ENCODE data around the gene FAM81A. TPM values are rescaled to one million over a fixed set of nuclear protein-coding genes. Genes with fewer than 3 reads are reported as not detected.

The FAM81A gene
- total and polyA plus RNA-seq, 10 donors, result 0.77 to 3.0 (median 2.1) TPM

GRCh38 chr15:59567324-59567723, 129.3 kb downstream of the FAM81A start:
- WGBS, 5 donors, result 86 to 95% (median 92%) methylated on average over 1 of the region's 1 CpG
- Histone ChIP-seq H3K4me1 (no peaks in the 10 kb centered on the region), H3K27me3 (replicated peaks in 1 of 7) (peaks cover 0 to 6% (median 0%) of the 10 kb centered on the region in 7 donors), H3K4me3 (no peak overlapping the region), H3K9me3 (peaks cover 0 to 8% (median 0%) of the 10 kb centered on the region in 8 donors), H3K36me3 (no peaks in the 10 kb centered on the region), H3K27ac (no peak overlapping the region)
- TF ChIP-seq CTCF (IDR thresholded peaks at IDR 0.05 in 8 of 11, conservative IDR thresholded peaks at IDR 0.05 in 3 of 11) (no peak), POLR2A (IDR thresholded peaks at IDR 0.05) (no peak), POLR2AphosphoS5 (IDR thresholded peaks at IDR 0.05) (no peak)
- intact Hi-C loops (cut with DNase I; ENCODE audit: low total_unique reads), result no loop called here
- DNase-seq, result no peak

- DNase-seq, result no peak
- H3K27me3 ChIP-seq (replicated peaks in 1 of 7), result peaks cover 0 to 3% (median 0%) of the 10 kb centered on the region in 7 donors
- H3K4me1 ChIP-seq, result no peaks in the 10 kb centered on the region
- no peak overlapping the region for H3K27ac ChIP-seq
- no peak overlapping the region for H3K4me3 ChIP-seq
- no peaks in the 10 kb centered on the region for H3K36me3 ChIP-seq
- 67 to 78% (median 77%) methylated on average over 8 of the region's 8 CpGs for WGBS, 5 donors
- peaks cover 0 to 8% (median 0%) of the 10 kb centered on the region in 8 donors for H3K9me3 ChIP-seq
- intact Hi-C loops (cut with DNase I; ENCODE audit: low total_unique reads), result no loop called here
- no peak for TF ChIP-seq CTCF (IDR thresholded peaks at IDR 0.05 in 8 of 11, conservative IDR thresholded peaks at IDR 0.05 in 3 of 11)
- TF ChIP-seq POLR2A (IDR thresholded peaks at IDR 0.05), result no peak
- TF ChIP-seq POLR2AphosphoS5 (IDR thresholded peaks at IDR 0.05), result no peak
Measured at GRCh38 chr15:59569477-59569876, 131.5 kb downstream of the FAM81A start.

- Histone ChIP-seq H3K9me3 (peaks cover 0 to 5% (median 0%) of the 10 kb centered on the region in 8 donors), H3K4me1 (no peaks in the 10 kb centered on the region), H3K4me3 (no peak overlapping the region), H3K27ac (no peak overlapping the region), H3K36me3 (no peaks in the 10 kb centered on the region), H3K27me3 (replicated peaks in 1 of 7) (no peaks in the 10 kb centered on the region)
- DNase-seq, result no peak
- TF ChIP-seq POLR2AphosphoS5 (IDR thresholded peaks at IDR 0.05) (no peak), CTCF (IDR thresholded peaks at IDR 0.05 in 8 of 11, conservative IDR thresholded peaks at IDR 0.05 in 3 of 11) (no peak), POLR2A (IDR thresholded peaks at IDR 0.05) (no peak)
- intact Hi-C loops (cut with DNase I; ENCODE audit: low total_unique reads), result no loop called here
- WGBS, 5 donors, result 74 to 88% (median 80%) methylated on average over 3 of the region's 3 CpGs
Measured at GRCh38 chr15:59570315-59570714, 132.3 kb downstream of the FAM81A start.

- 93 to 100% (median 96%) methylated on average over 6 of the region's 6 CpGs for WGBS, 5 donors
- intact Hi-C loops (cut with DNase I; ENCODE audit: low total_unique reads), result no loop called here
- Histone ChIP-seq H3K9me3 (no peaks in the 10 kb centered on the region), H3K36me3 (no peaks in the 10 kb centered on the region), H3K4me1 (no peaks in the 10 kb centered on the region), H3K27ac (no peak overlapping the region), H3K27me3 (replicated peaks in 1 of 7) (no peaks in the 10 kb centered on the region), H3K4me3 (no peak overlapping the region)
- TF ChIP-seq CTCF (IDR thresholded peaks at IDR 0.05 in 8 of 11, conservative IDR thresholded peaks at IDR 0.05 in 3 of 11), result no peak
- TF ChIP-seq POLR2AphosphoS5 (IDR thresholded peaks at IDR 0.05), result no peak
- TF ChIP-seq POLR2A (IDR thresholded peaks at IDR 0.05), result no peak
- DNase-seq, result no peak
Measured at GRCh38 chr15:59571606-59572005, 133.6 kb downstream of the FAM81A start.

Small RNAs within 50 kb of the gene (small RNA-seq; reads per million reads assigned to genes)
- 0 reads per million in 4 donors for gene RF00019

Other genes starting within 250 kb of the FAM81A start
- not detected for gene LDHAL6B, start 231.3 kb upstream of the FAM81A start, total RNA-seq
- under 1 TPM in 1 of 3 donors, not detected in 2; 0.06 TPM for gene LDHAL6B, start 231.3 kb upstream of the FAM81A start, polyA plus RNA-seq
- gene MYO1E, start 65.3 kb upstream of the FAM81A start, total RNA-seq, result 100 to 1,000 TPM in 1 of 7 donors, 10 to 100 TPM in 6; 58.4 to 115 (median 87.2) TPM
- gene MYO1E, start 65.3 kb upstream of the FAM81A start, polyA plus RNA-seq, result 10 to 100 TPM; 21.3 to 33.7 (median 23.8) TPM
- gene GCNT3, start 173.6 kb downstream of the FAM81A start, total RNA-seq, result 1 to 10 TPM in 1 of 7 donors, under 1 TPM in 3, not detected in 3; 0.15 to 1.4 (median 0.40) TPM
- under 1 TPM in 2 of 3 donors, not detected in 1; 0.15 to 0.22 TPM for gene GCNT3, start 173.6 kb downstream of the FAM81A start, polyA plus RNA-seq
- 10 to 100 TPM; 33.8 to 78.2 (median 61.8) TPM for gene GTF2A2, start 219.3 kb downstream of the FAM81A start, total RNA-seq
- 100 to 1,000 TPM in 1 of 3 donors, 10 to 100 TPM in 2; 70.6 to 103 (median 89.7) TPM for gene GTF2A2, start 219.3 kb downstream of the FAM81A start, polyA plus RNA-seq